ENCODE results near the gene CIDEB.
A peak's percentile ranks its signal among the peaks of the same experiment; 100 is the strongest.

Gene CIDEB

DNA sequence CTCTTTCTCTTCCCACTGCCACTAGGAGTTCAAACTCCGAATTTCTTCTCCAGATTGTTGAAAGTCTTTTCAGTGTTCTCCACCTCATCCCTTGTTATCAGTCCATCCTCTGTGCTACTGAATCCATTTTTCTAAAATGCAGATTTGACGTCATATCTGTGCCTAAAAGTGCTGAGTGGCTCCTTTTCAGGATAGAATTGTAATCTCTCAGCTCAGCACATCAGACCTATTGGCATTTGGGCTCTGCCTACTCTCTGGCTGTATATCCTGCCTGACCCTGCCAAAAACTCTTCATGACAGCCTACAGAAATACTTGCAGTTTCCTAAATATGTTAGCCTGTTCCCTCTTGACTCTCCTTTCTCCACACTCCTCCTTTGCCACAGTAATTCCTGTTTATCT is 35.3 kb downstream of the CIDEB start:
- Histone ChIP-seq H3K27me3 (ENCODE audit: control insufficient read depth, insufficient read depth, low read length) (no peaks in the 10 kb centered on the region), H3K9me3 (ENCODE audit: control insufficient read depth, insufficient read depth, low read length) (no peaks in the 10 kb centered on the region), H3K27ac (ENCODE audit: low read depth, low read length) (no peak overlapping the region), H3K4me3 (ENCODE audit: low read depth, low read length) (no peak overlapping the region), H3K9ac (ENCODE audit: low read depth, low read length) (no peak overlapping the region), H3K36me3 (ENCODE audit: control insufficient read depth, insufficient read depth, low read length) (no peaks in the 10 kb centered on the region; the same call in 1 of the 2 replicates), H3K4me1 (ENCODE audit: control insufficient read depth, insufficient read depth, low read length) (peaks cover 7% of the 10 kb centered on the region; the same call in 1 of the 2 replicates)

DNA sequence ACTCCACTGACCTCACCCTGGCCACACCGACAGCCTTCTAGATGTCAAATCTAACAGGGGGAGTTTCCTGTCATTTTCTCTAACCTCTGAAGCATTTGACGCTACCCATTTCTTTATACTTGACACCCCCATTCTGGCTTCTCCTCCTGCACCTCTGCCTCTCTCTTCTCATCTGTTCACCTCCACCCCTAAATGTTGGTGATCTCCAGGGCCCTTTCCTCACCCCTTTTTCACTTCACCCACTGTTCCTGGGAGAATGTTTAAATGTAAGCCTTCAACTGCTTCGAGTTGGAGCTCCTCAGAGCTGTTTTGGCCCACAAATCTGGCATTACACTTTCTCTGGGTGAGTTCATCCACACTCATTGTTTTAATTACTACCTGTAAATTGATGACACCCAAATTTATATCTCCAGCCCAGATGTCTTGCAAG is 35.9 kb downstream of the CIDEB start:
- Histone ChIP-seq H3K4me3 (ENCODE audit: low read depth, low read length) (peak overlapping the region; percentile 90), H3K36me3 (ENCODE audit: control insufficient read depth, insufficient read depth, low read length) (peaks cover 3% of the 10 kb centered on the region), H3K9me3 (ENCODE audit: control insufficient read depth, insufficient read depth, low read length) (no peaks in the 10 kb centered on the region), H3K27me3 (ENCODE audit: control insufficient read depth, insufficient read depth, low read length) (no peaks in the 10 kb centered on the region), H3K4me1 (ENCODE audit: control insufficient read depth, insufficient read depth, low read length) (peaks cover 7% of the 10 kb centered on the region; the same call in 1 of the 2 replicates), H3K27ac (ENCODE audit: low read depth, low read length) (no peak overlapping the region), H3K9ac (ENCODE audit: low read depth, low read length) (no peak overlapping the region)

DNA sequence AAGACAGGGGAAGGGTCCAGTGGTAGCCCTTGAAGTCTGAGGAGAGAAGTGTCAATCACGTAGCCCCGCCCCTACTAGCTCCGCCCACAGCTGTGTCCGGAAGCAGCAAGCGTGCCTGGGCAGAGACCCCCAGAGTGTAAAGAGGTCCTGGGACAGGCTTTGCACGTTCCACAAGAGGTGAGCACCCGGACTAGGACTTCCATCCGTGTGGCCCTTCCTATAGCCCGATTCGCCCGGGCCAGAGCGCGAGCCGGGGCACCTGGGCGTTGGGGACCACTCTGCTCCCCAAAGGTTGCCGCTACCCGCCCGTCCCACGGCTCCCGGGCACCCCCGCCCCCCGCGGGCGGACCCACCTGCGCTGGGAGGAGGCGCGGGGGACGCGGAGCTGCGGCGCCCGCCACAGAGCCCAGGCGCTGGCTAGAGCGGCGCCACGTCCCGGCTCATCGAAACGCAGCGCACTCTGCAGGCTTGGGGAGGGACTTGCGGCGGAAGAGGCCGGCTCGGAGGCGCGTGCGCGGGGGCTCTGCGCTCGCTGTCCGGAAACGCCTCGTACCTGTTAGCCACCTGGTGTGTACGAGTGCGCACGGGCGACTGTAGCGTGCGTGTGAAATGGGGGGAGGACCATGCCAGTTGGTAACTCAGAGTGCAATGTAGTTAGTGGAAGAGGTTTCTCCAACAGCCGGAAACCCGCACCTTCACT is 36.5 kb downstream of the CIDEB start, which contains the start of gene RABGGTA:
RABGGTA (minus strand) TSS at position 464 of the 700 bp plus-strand sequence. CDS start 482 bp downstream, outside the sequence.
- H3K36me3 ChIP-seq (ENCODE audit: control insufficient read depth, insufficient read depth, low read length) = peaks cover 6% of the 10 kb centered on the region
- no peaks in the 10 kb centered on the region for H3K27me3 ChIP-seq (ENCODE audit: control insufficient read depth, insufficient read depth, low read length)
- peak within 1 kb of the TSS; percentile 90 for H3K4me3 ChIP-seq (ENCODE audit: low read depth, low read length)
- peaks cover 7% of the 10 kb centered on the region; the same call in 1 of the 2 replicates for H3K4me1 ChIP-seq (ENCODE audit: control insufficient read depth, insufficient read depth, low read length)
- H3K27ac ChIP-seq (ENCODE audit: low read depth, low read length) = peak within 1 kb of the TSS; percentile 96
- H3K9ac ChIP-seq (ENCODE audit: low read depth, low read length) = peak within 1 kb of the TSS; percentile 95
- no peaks in the 10 kb centered on the region for H3K9me3 ChIP-seq (ENCODE audit: control insufficient read depth, insufficient read depth, low read length)

DNA sequence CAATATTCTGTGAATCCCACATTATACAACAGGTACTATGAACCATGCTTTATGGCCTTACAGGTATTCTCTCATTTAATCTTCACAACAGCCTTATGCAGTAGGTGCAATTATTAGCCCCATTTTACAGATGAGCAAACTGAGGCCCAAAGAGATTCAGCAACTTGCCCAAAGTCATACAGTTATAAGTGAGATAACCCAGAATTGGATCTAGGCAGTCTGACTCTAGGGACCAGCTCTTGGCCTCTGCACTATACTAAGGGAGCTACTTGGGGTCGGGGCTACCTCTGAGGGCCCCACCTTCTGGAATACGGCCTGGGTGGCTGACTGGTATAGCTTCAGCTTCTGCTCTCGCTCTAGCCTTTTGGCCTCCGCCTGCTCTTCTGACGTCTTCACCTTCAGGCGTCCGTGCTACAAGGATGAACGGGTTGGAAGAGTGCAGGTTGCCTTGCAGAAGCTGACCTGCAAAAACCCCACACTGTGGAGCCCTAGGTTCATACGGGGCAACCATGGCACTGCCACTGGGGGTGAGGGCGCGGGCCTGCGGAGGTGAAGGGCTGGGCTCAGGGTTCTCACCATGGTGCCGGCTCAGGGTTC is 37.1 kb downstream of the CIDEB start:
- no peaks in the 10 kb centered on the region for H3K27me3 ChIP-seq (ENCODE audit: control insufficient read depth, insufficient read depth, low read length)
- no peaks in the 10 kb centered on the region for H3K9me3 ChIP-seq (ENCODE audit: control insufficient read depth, insufficient read depth, low read length)
- H3K36me3 ChIP-seq (ENCODE audit: control insufficient read depth, insufficient read depth, low read length) = peaks cover 9% of the 10 kb centered on the region
- peaks cover 7% of the 10 kb centered on the region; the same call in 1 of the 2 replicates for H3K4me1 ChIP-seq (ENCODE audit: control insufficient read depth, insufficient read depth, low read length)
- peak overlapping the region; percentile 95; the same call in 1 of the 2 replicates for H3K9ac ChIP-seq (ENCODE audit: low read depth, low read length)
- H3K4me3 ChIP-seq (ENCODE audit: low read depth, low read length) = peak overlapping the region; percentile 90
- peak overlapping the region; percentile 96 for H3K27ac ChIP-seq (ENCODE audit: low read depth, low read length)

DNA sequence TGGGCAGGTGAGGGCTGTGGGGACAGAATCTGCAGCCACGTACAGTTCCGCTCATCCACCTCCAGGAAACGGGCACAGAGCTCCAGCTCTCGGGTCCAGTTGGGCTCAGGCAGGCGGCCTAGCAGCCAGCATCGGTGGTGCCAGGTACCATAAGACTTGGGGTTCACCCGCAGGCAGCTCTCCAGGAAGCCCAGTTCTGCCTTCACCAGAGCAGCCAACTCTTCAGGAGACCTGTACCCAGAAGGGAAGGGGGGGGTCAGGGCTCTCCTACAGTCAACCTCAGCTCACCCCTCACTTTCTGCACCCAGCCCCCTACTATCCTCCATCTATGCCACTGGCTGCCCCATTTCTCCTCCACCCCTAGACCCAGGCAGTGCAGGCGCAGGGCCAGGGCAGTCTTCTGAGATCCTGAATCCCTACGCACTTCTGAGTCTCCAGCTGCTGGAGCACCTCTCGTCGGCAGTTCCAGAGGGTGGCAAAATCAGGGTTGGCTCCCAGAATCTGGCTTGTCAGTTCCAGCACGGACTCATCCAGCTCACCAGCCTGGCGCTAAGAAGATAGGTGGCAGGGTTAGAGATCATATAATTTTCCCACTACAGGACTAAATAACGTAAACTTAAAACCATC is 37.8 kb downstream of the CIDEB start:
- Histone ChIP-seq H3K27me3 (ENCODE audit: control insufficient read depth, insufficient read depth, low read length) (no peaks in the 10 kb centered on the region), H3K27ac (ENCODE audit: low read depth, low read length) (no peak overlapping the region), H3K36me3 (ENCODE audit: control insufficient read depth, insufficient read depth, low read length) (peaks cover 9% of the 10 kb centered on the region), H3K4me1 (ENCODE audit: control insufficient read depth, insufficient read depth, low read length) (peaks cover 7% of the 10 kb centered on the region; the same call in 1 of the 2 replicates), H3K9ac (ENCODE audit: low read depth, low read length) (no peak overlapping the region), H3K9me3 (ENCODE audit: control insufficient read depth, insufficient read depth, low read length) (no peaks in the 10 kb centered on the region), H3K4me3 (ENCODE audit: low read depth, low read length) (no peak overlapping the region)

DNA sequence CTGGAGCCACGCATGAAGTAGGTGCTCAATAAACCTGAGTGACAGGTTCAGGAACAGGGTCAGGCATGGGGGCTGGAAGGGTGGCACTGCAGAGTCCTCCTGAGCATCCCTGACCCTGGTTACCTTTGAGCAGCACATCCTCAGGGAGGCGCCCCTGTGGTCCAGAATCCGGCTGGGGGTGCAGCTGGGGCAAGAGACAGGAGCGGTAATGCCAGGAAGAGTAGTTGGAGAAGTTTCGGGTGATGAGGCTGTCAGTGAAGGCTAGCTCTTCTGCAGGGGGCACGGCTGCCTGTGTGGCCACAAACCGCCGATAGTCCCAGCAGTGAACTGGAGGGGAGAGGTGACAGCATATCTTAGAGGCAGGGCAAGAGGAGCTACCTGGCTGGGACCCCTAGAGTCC is 38.4 kb downstream of the CIDEB start:
- Histone ChIP-seq H3K9me3 (ENCODE audit: control insufficient read depth, insufficient read depth, low read length) (no peaks in the 10 kb centered on the region), H3K4me3 (ENCODE audit: low read depth, low read length) (no peak overlapping the region), H3K27ac (ENCODE audit: low read depth, low read length) (no peak overlapping the region), H3K9ac (ENCODE audit: low read depth, low read length) (no peak overlapping the region), H3K36me3 (ENCODE audit: control insufficient read depth, insufficient read depth, low read length) (peaks cover 9% of the 10 kb centered on the region), H3K27me3 (ENCODE audit: control insufficient read depth, insufficient read depth, low read length) (no peaks in the 10 kb centered on the region), H3K4me1 (ENCODE audit: control insufficient read depth, insufficient read depth, low read length) (peaks cover 7% of the 10 kb centered on the region; the same call in 1 of the 2 replicates)

DNA sequence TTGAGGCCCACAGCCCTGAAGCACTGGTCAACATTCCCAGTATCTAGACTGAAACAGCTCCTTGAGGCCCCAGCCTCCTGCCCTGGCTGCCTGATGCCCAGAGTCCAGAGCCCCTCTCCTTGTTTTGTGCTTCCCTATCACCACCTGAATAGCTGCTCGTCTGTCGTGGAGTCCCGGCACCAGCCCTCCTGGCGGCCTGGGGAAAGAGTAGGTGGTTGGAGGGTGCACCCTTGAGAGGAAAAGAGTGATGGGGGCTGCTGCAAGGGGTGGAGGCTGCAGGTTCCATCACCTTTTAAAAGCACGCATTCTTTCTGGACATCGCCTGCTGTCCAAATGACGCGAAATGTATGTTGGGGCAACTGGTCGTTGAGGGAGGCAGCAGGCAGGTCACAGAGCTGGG is 39.6 kb downstream of the CIDEB start:
- 0 out of 2 replicates have a peak, but pooled peaks cover 4% of the 10 kb centered on the region for H3K4me1 ChIP-seq (ENCODE audit: control insufficient read depth, insufficient read depth, low read length)
- H3K9ac ChIP-seq (ENCODE audit: low read depth, low read length) = no peak overlapping the region
- no peaks in the 10 kb centered on the region for H3K9me3 ChIP-seq (ENCODE audit: control insufficient read depth, insufficient read depth, low read length)
- no peak overlapping the region for H3K27ac ChIP-seq (ENCODE audit: low read depth, low read length)
- H3K4me3 ChIP-seq (ENCODE audit: low read depth, low read length) = no peak overlapping the region
- peaks cover 9% of the 10 kb centered on the region for H3K36me3 ChIP-seq (ENCODE audit: control insufficient read depth, insufficient read depth, low read length)
- no peaks in the 10 kb centered on the region for H3K27me3 ChIP-seq (ENCODE audit: control insufficient read depth, insufficient read depth, low read length)

DNA sequence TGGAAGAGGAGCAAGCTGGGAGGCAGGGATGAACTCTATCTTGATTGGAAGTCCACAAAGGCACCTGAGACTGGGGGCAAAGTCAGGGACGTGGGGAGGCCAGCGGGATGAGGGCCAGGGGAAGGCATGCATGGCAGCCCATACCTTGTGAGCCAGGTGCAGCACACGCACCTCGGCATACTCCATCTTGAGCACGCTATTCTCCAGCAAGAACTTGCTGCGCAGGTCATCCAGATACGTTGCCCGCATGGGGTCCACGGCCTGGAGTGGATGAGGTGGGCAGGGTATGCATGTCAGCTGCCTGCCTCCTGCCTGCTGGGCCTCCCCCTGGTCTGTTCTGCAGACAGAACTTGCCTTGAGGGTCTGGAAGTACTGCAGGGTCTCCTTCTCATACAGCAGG is 40.3 kb downstream of the CIDEB start:
- H3K4me1 ChIP-seq (ENCODE audit: control insufficient read depth, insufficient read depth, low read length) = 0 out of 2 replicates have a peak, but pooled peaks cover 4% of the 10 kb centered on the region
- H3K36me3 ChIP-seq (ENCODE audit: control insufficient read depth, insufficient read depth, low read length) = peaks cover 9% of the 10 kb centered on the region
- no peak overlapping the region for H3K27ac ChIP-seq (ENCODE audit: low read depth, low read length)
- H3K27me3 ChIP-seq (ENCODE audit: control insufficient read depth, insufficient read depth, low read length) = no peaks in the 10 kb centered on the region
- no peak overlapping the region for H3K4me3 ChIP-seq (ENCODE audit: low read depth, low read length)
- no peaks in the 10 kb centered on the region for H3K9me3 ChIP-seq (ENCODE audit: control insufficient read depth, insufficient read depth, low read length)
- H3K9ac ChIP-seq (ENCODE audit: low read depth, low read length) = no peak overlapping the region

DNA sequence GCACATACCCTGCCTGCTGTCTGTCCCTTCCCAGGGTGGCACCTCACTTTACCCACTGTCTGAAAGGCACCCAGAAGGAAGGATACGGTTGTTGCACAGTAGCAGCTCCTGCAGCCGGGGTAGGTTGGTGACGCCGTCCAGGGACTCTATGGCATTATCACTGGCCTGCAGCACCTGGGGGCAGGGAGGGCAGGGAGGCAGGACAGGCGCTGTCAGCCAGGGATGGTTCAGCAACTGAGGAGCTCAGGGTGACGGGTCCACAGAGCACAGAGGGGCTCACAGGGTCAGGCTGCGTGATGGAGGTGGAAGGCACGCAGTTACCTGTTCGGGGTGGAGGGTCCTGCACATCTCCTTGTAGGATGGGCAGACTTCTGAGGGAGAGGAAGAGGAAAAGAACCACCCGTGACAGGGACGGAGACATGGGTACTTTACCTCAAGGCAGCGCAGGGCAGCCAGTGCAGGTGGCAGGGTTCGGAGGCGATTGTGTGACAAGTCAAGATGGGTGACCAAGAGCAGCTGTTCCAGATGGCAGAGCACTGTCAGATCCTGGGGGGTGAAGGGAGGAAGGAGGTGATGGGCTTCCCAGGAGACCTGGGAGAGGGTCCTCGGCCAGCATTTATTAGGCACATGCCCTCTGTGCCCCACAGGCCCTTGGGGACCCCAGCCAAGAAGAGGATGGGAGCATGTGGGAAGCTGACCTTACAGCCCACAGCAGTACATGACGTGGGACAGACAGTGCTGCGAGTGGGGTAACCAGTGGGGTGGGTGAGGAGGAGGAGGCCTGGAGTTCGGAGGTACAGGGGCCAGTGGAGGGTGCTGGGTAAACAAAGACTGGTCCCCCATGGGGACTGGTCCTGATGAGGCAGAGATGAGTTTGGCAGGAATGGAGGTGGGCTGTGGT is 41.2 kb downstream of the CIDEB start:
- H3K4me1 ChIP-seq (ENCODE audit: control insufficient read depth, insufficient read depth, low read length) = no peaks in the 10 kb centered on the region
- H3K9ac ChIP-seq (ENCODE audit: low read depth, low read length) = no peak overlapping the region
- no peaks in the 10 kb centered on the region for H3K9me3 ChIP-seq (ENCODE audit: control insufficient read depth, insufficient read depth, low read length)
- H3K4me3 ChIP-seq (ENCODE audit: low read depth, low read length) = no peak overlapping the region
- no peaks in the 10 kb centered on the region for H3K27me3 ChIP-seq (ENCODE audit: control insufficient read depth, insufficient read depth, low read length)
- no peak overlapping the region for H3K27ac ChIP-seq (ENCODE audit: low read depth, low read length)
- peaks cover 9% of the 10 kb centered on the region for H3K36me3 ChIP-seq (ENCODE audit: control insufficient read depth, insufficient read depth, low read length)

DNA sequence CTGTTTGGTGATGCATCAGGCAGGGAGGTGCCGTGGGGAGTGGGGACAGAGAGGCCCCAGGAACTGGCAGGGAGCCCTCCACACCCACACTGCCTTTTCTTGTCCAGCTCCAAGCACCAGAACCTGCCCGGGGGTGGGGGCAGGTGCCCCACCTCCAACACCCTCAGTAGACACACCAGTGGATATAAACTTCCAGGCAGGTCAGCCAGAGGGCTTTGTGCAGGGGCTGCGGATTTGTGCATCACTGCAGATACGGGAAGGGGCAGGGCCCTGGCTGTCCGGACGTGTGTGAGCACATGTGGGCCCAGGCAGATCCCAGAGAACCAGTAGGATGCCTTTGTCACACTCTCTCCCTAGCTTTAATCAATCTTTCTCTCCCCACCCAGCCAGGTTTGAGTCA is 43.5 kb downstream of the CIDEB start:
- Histone ChIP-seq H3K4me1 (ENCODE audit: control insufficient read depth, insufficient read depth, low read length) (no peaks in the 10 kb centered on the region), H3K9ac (ENCODE audit: low read depth, low read length) (no peak overlapping the region), H3K27me3 (ENCODE audit: control insufficient read depth, insufficient read depth, low read length) (no peaks in the 10 kb centered on the region), H3K27ac (ENCODE audit: low read depth, low read length) (no peak overlapping the region), H3K9me3 (ENCODE audit: control insufficient read depth, insufficient read depth, low read length) (no peaks in the 10 kb centered on the region), H3K36me3 (ENCODE audit: control insufficient read depth, insufficient read depth, low read length) (peaks cover 9% of the 10 kb centered on the region), H3K4me3 (ENCODE audit: low read depth, low read length) (no peak overlapping the region)
